Stimulated activated CD8-positive, alpha-beta memory T cell treated with anti-CD3 and anti-CD28 coated beads, Interleukin-7, amount 100 ng/mL, for 1 hour (primary cell): ENCODE results near the gene PARD3.
"Not testable (repeated sequence)": the region's sequence is repeated elsewhere in the genome, so short reads cannot be mapped to it uniquely, and the experiment has no call there.

ENCODE experiments used
- DNase-seq, 2 donors: peaks; one replicate each; pipeline ENCODE4 v3.0.0-alpha.2; 2020; ENCODE audit warnings: low read depth in 2 of 2

The PARD3 gene

GRCh38 chr10:34742456-34742855 lies 72.6 kb downstream of the PARD3 start:
- no peak for DNase-seq

- not testable (repeated sequence) for DNase-seq
Measured at GRCh38 chr10:34741087-34741486, 74.0 kb downstream of the PARD3 start.

- no peak for DNase-seq
Measured at GRCh38 chr10:34740321-34740720, 74.8 kb downstream of the PARD3 start.

GRCh38 chr10:34739915-34740314 lies 75.2 kb downstream of the PARD3 start:
- no peak for DNase-seq

GRCh38 chr10:34737772-34738169 lies 77.3 kb downstream of the PARD3 start:
- DNase-seq, result no peak

GRCh38 chr10:34736976-34737771 lies 77.9 kb downstream of the PARD3 start:
- DNase-seq, result no peak

- no peak for DNase-seq
Measured at GRCh38 chr10:34734918-34735317, 80.2 kb downstream of the PARD3 start.

GRCh38 chr10:34732926-34733325 lies 82.2 kb downstream of the PARD3 start:
- no peak for DNase-seq

- DNase-seq, result no peak
Measured at GRCh38 chr10:34731885-34732701, 83.0 kb downstream of the PARD3 start.

GRCh38 chr10:34731213-34731612 lies 83.9 kb downstream of the PARD3 start:
- DNase-seq, result no peak

- DNase-seq, result no peak
Measured at GRCh38 chr10:34730726-34731125, 84.4 kb downstream of the PARD3 start.

GRCh38 chr10:34729619-34730018 lies 85.5 kb downstream of the PARD3 start:
- no peak for DNase-seq

GRCh38 chr10:34728361-34728760 lies 86.7 kb downstream of the PARD3 start:
- no peak for DNase-seq

GRCh38 chr10:34727595-34728033 lies 87.5 kb downstream of the PARD3 start:
- no peak for DNase-seq

- no peak for DNase-seq
Measured at GRCh38 chr10:34726862-34727261, 88.2 kb downstream of the PARD3 start.

- DNase-seq, result no peak
Measured at GRCh38 chr10:34723750-34724149, 91.3 kb downstream of the PARD3 start.

GRCh38 chr10:34722404-34722803 lies 92.7 kb downstream of the PARD3 start:
- DNase-seq, result no peak

- DNase-seq, result no peak
Measured at GRCh38 chr10:34721208-34721840, 93.8 kb downstream of the PARD3 start.

GRCh38 chr10:34719746-34720145 lies 95.3 kb downstream of the PARD3 start:
- DNase-seq, result no peak

GRCh38 chr10:34719328-34719727 lies 95.8 kb downstream of the PARD3 start:
- no peak for DNase-seq

- DNase-seq, result no peak
Measured at GRCh38 chr10:34717429-34717828, 97.7 kb downstream of the PARD3 start.

- no peak for DNase-seq
Measured at GRCh38 chr10:34716958-34717357, 98.1 kb downstream of the PARD3 start.
